Hepatocyte (in vitro differentiated cells): ENCODE measurements around the gene CBX7. TPM values are rescaled to one million over a fixed set of nuclear protein-coding genes. Genes with fewer than 3 reads are reported as not detected.

Experiments used
- DNase-seq: peaks from one replicate; pipeline ENCODE4 v3.0.0-alpha.2; 2016; ENCODE audit warnings: low spot score
- H2AFZ ChIP-seq: fragments of 200-600 bp; sonication (generic); 2 replicates; pipeline ENCODE4 v1.6.0; 2016; ENCODE audit warnings: antibody characterized with exemption, mild to moderate bottlenecking
- H3K27ac ChIP-seq: fragments of 200-600 bp; sonication (generic); 2 replicates; pipeline ENCODE4 v1.5.1; 2016; ENCODE audit warnings: mild to moderate bottlenecking
- H3K27me3 ChIP-seq: fragments of 200-600 bp; sonication (generic); 2 replicates; pipeline ENCODE4 v1.6.1; 2016
- H3K36me3 ChIP-seq: fragments of 200-600 bp; sonication (generic); replicated peaks from 2 replicates; pipeline ENCODE4 v1.5.1; 2016; ENCODE audit warnings: low read depth; ENCODE audit not compliant: insufficient read depth
- H3K4me1 ChIP-seq: fragments of 200-600 bp; sonication (generic); 2 replicates; pipeline ENCODE4 v1.5.1; 2016; ENCODE audit warnings: mild to moderate bottlenecking, moderate library complexity; ENCODE audit not compliant: insufficient read depth
- H3K4me2 ChIP-seq: fragments of 200-600 bp; sonication (generic); 2 replicates; pipeline ENCODE4 v1.6.0; 2016
- H3K4me3 ChIP-seq: fragments of 200-600 bp; sonication (generic); 2 replicates; pipeline ENCODE4 v1.5.1; 2016; ENCODE audit warnings: mild to moderate bottlenecking
- H3K79me2 ChIP-seq: fragments of 200-600 bp; sonication (generic); 2 replicates; pipeline ENCODE4 v1.6.0; 2017; ENCODE audit warnings: mild to moderate bottlenecking
- H3K9me2 ChIP-seq: fragments of 200-600 bp; sonication (generic); replicated peaks from 2 replicates; pipeline ENCODE4 v1.6.0; 2017; ENCODE audit warnings: mild to moderate bottlenecking; ENCODE audit not compliant: insufficient read depth
- H3K9me3 ChIP-seq: fragments of 200-600 bp; sonication (generic); 2 replicates; pipeline ENCODE4 v1.5.1; 2016; ENCODE audit warnings: low read depth, mild to moderate bottlenecking
- H4K20me1 ChIP-seq: fragments of 200-600 bp; sonication (generic); 2 replicates; pipeline ENCODE4 v1.6.0; 2016; ENCODE audit warnings: mild to moderate bottlenecking; ENCODE audit not compliant: insufficient read depth, poor library complexity, severe bottlenecking
- CTCF ChIP-seq: fragments of 200-600 bp; sonication (generic); IDR thresholded peaks from 2 replicates; pipeline ENCODE4 v1.5.1; 2016; ENCODE audit warnings: antibody characterized with exemption, mild to moderate bottlenecking; ENCODE audit not compliant: poor library complexity
- EZH2 ChIP-seq: fragments of 200-600 bp; sonication (generic); IDR thresholded peaks from 2 replicates; pipeline ENCODE4 v1.6.1; 2016; ENCODE audit warnings: antibody characterized with exemption, mild to moderate bottlenecking, borderline replicate concordance
- EZH2phosphoT487 ChIP-seq: fragments of 200-600 bp; sonication (generic); IDR thresholded peaks from one replicate; pipeline ENCODE4 v1.6.1; 2018; ENCODE audit warnings: antibody characterized with exemption, mild to moderate bottlenecking, low read depth, moderate library complexity; ENCODE audit not compliant: unreplicated experiment, severe bottlenecking
- WGBS: methylation state at CpG from one replicate; pipeline ENCODE4 v1.1.6; 2016; ENCODE audit warnings: low lambda C conversion rate; ENCODE audit errors: missing lambda C conversion rate; 5-methylcytosine and 5-hydroxymethylcytosine counted together
- polyA plus RNA-seq: library from polyadenylated mRNA; unstranded; fragments of >200 nt; fragmentation: Nextera tagmentation; extraction: Ambion mirVana; gene quantifications from 2 replicates; pipeline ENCODE4 v1.2.1, GENCODE V29; 2016
- small RNA-seq: library from RNA; depleted of rRNA; stranded (forward); fragments of <200 nt; gene quantifications from one replicate; pipeline ENCODE3, GENCODE V24; 2014
- total RNA-seq: library from RNA; depleted of rRNA; stranded (reverse); fragments of >200 nt; gene quantifications from 2 replicates; pipeline ENCODE4 v1.2.3, GENCODE V29; 2014

The CBX7 gene
- total and polyA plus RNA-seq, 2 experiments from 2014 or later: 4.2 to 9.6 TPM

DNA sequence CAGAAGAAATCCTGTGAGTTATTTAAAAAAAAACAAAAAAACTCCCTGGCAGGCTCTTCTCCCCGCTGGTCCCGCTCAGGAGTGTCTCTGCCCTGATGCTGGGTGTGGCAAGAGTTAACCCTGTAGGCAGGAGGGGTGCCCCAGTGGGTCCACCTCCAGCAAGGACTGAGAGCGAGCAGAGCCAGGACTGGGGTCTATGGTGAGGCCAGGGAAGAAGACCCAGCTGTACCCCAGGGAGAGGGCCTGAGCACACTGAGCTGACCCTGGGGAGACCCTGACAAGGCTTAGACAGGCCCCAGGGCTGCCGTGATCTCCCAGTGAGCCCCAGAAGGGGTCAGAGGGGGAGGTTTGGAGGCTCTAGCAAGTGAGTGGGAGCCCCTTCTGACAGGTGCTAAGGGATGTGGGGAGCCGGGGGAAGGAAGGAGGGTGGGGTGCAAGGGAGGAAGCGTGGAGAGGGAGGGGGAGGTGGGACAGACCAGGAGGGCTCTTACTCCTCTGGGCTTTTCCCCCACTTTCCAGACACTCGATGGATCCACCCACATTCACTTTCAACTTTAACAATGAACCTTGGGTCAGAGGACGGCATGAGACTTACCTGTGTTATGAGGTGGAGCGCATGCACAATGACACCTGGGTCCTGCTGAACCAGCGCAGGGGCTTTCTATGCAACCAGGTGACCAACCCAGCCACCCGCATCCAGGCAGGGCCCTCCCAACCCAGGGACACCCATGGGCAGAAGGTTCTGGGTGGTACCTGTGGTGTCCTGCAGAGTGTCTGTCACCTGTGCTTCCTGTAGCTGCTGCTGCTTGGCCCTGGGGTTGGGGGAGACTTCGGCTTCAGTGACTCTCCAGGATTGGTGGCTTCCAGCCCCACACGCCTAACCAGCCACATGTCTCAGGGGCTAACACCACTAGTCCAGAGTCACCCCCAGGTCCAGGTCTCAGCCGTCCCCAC, 69.0 kb downstream of the CBX7 start:
- Histone ChIP-seq H3K36me3 (no peaks in the 10 kb centered on the region), H3K79me2 (no peaks in the 10 kb centered on the region), H2AFZ (no peak overlapping the region), H3K4me1 (no peaks in the 10 kb centered on the region), H3K27me3 (no peaks in the 10 kb centered on the region), H3K4me3 (no peak overlapping the region), H3K27ac (no peak overlapping the region), H4K20me1 (no peaks in the 10 kb centered on the region), H3K9me3 (no peaks in the 10 kb centered on the region), H3K9me2 (no peaks in the 10 kb centered on the region), H3K4me2 (no peak overlapping the region)
- WGBS: 86% methylated on average over 12 of the region's 14 CpGs
- TF ChIP-seq EZH2 (no peak), CTCF (no peak), EZH2phosphoT487 (no peak)
- DNase-seq: no peak

DNA sequence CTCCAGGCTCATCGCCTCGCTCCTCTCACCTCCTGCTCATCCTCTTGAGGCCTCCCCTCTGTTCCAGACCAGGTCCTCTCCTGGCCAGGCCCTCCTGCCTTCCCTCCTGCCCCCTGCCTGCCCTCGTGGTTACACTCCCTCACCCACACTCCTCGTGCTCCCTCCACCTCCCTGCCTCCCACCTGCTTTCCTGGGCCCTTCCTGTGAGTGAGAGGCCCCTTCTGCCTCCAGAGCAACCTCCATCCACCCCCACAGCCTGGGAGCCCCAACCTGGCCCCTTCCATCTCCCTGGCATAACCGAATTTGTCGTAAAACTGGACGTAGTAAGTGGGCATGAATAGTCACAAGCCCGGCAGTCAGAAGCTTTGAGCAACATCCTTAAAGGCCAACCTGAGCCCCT, 70.9 kb downstream of the CBX7 start:
- Histone ChIP-seq H3K27me3 (no peaks in the 10 kb centered on the region), H3K79me2 (no peaks in the 10 kb centered on the region), H3K4me3 (no peak overlapping the region), H3K27ac (no peak overlapping the region), H2AFZ (no peak overlapping the region), H3K9me3 (no peaks in the 10 kb centered on the region), H3K36me3 (no peaks in the 10 kb centered on the region), H3K9me2 (no peaks in the 10 kb centered on the region), H3K4me1 (no peaks in the 10 kb centered on the region), H4K20me1 (no peaks in the 10 kb centered on the region), H3K4me2 (no peak overlapping the region)
- TF ChIP-seq EZH2 (no peak), EZH2phosphoT487 (no peak), CTCF (no peak)
- 62% methylated on average over 8 of the region's 8 CpGs for WGBS
- DNase-seq: no peak

- H3K4me2 ChIP-seq: no peak overlapping the region
- no peak for TF ChIP-seq EZH2
- TF ChIP-seq CTCF: no peak
- TF ChIP-seq EZH2phosphoT487: no peak
- H3K79me2 ChIP-seq: no peaks in the 10 kb centered on the region
- no peaks in the 10 kb centered on the region for H4K20me1 ChIP-seq
- H3K27me3 ChIP-seq: no peaks in the 10 kb centered on the region
- no peaks in the 10 kb centered on the region for H3K36me3 ChIP-seq
- no peak for DNase-seq
- H2AFZ ChIP-seq: no peak overlapping the region
- H3K9me3 ChIP-seq: no peaks in the 10 kb centered on the region
- H3K27ac ChIP-seq: no peak overlapping the region
- H3K4me3 ChIP-seq: no peak overlapping the region
- WGBS: 97% methylated on average over 12 of the region's 12 CpGs
- H3K4me1 ChIP-seq: no peaks in the 10 kb centered on the region
- H3K9me2 ChIP-seq: no peaks in the 10 kb centered on the region
These were observed 71.5 kb downstream of the CBX7 start for GRCh38 chr22:39081016-39081415.

Small RNA genes within 50 kb of the gene (small RNA-seq; reads per million reads assigned to genes)
- gene COX5BP7: not detected

Other genes with a start within 250 kb of the CBX7 start
- gene APOBEC3A, start 195.1 kb downstream of the CBX7 start, total RNA-seq: not detected in 2 replicates
- not detected in 2 replicates for gene APOBEC3A, start 195.1 kb downstream of the CBX7 start, polyA plus RNA-seq
- gene APOBEC3B, start 170.3 kb downstream of the CBX7 start, total RNA-seq: 2.2 TPM in 2 replicates
- gene APOBEC3B, start 170.3 kb downstream of the CBX7 start, polyA plus RNA-seq: 10.5 and 11.0 TPM in 2 replicates
- 7.4 and 8.0 TPM in 2 replicates for gene APOBEC3C, start 138.4 kb downstream of the CBX7 start, total RNA-seq
- gene APOBEC3C, start 138.4 kb downstream of the CBX7 start, polyA plus RNA-seq: 36.8 and 56.7 TPM in 2 replicates
- 1.4 and 1.5 TPM in 2 replicates for gene APOBEC3D, start 131.6 kb downstream of the CBX7 start, total RNA-seq
- gene APOBEC3D, start 131.6 kb downstream of the CBX7 start, polyA plus RNA-seq: 1.4 and 1.5 TPM in 2 replicates
- 1.2 and 4.7 TPM in 2 replicates for gene APOBEC3F, start 111.8 kb downstream of the CBX7 start, total RNA-seq
- gene APOBEC3F, start 111.8 kb downstream of the CBX7 start, polyA plus RNA-seq: 8.8 and 10.0 TPM in 2 replicates
- gene APOBEC3G, start 75.4 kb downstream of the CBX7 start, total RNA-seq: 4.6 and 4.8 TPM in 2 replicates
- gene APOBEC3G, start 75.4 kb downstream of the CBX7 start, polyA plus RNA-seq: 1.2 and 1.3 TPM in 2 replicates
- not detected in 2 replicates for gene APOBEC3H, start 55.4 kb downstream of the CBX7 start, total RNA-seq
- not detected in 2 replicates for gene APOBEC3H, start 55.4 kb downstream of the CBX7 start, polyA plus RNA-seq
- gene PDGFB, start 92.3 kb upstream of the CBX7 start, total RNA-seq: 3.9 and 4.3 TPM in 2 replicates
- gene PDGFB, start 92.3 kb upstream of the CBX7 start, polyA plus RNA-seq: 2.5 and 4.1 TPM in 2 replicates
- gene RPL3, start 166.9 kb upstream of the CBX7 start, total RNA-seq: 2,461 and 2,819 TPM in 2 replicates
- gene RPL3, start 166.9 kb upstream of the CBX7 start, polyA plus RNA-seq: 1,044 and 1,068 TPM in 2 replicates
- gene SYNGR1, start 197.3 kb upstream of the CBX7 start, total RNA-seq: 15.8 and 23.1 TPM in 2 replicates
- gene SYNGR1, start 197.3 kb upstream of the CBX7 start, polyA plus RNA-seq: 58.8 and 92.7 TPM in 2 replicates
- 13.3 and 14.0 TPM in 2 replicates for gene TAB1, start 247.1 kb upstream of the CBX7 start, total RNA-seq
- 8.6 and 10.7 TPM in 2 replicates for gene TAB1, start 247.1 kb upstream of the CBX7 start, polyA plus RNA-seq